A549 (cell line): ENCODE results near the gene GSAP. TPM values are rescaled to one million over a fixed set of nuclear protein-coding genes. Genes with fewer than 3 reads are reported as not detected.

Experiments used
- ATAC-seq, 2 experiments: fragments of 200-7000 bp in 1 of 2; fragments of >200 bp in 1 of 2; cut with Nextera tagmentation in 1 of 2; cut with Tn5 transposase in 1 of 2; 3 replicates each; pipeline versions ENCODE4 v1.8.0 to v1.9.1; 2018 to 2020; ENCODE audit warnings: mild to moderate bottlenecking in 1 of 2, moderate library complexity in 1 of 2
- CTCF ChIA-PET: fragments of 300-600 bp; sonication (Branson Sonifier 250); formaldehyde crosslinking; extraction: SDS; loops from one replicate; lab custom pipeline; 2021; ENCODE audit warnings: antibody characterized with exemption, inconsistent platforms; lab: Yijun Ruan, JAX
- POLR2A ChIA-PET: fragments of 350-600 bp; formaldehyde crosslinking; extraction: SDS; loops from one replicate; lab custom pipeline; 2021; ENCODE audit warnings: antibody characterized with exemption, inconsistent platforms; lab: Yijun Ruan, JAX
- DNase-seq, 2 experiments: peaks; one replicate each; pipeline versions ENCODE4 v3.0.0 to v3.0.0-alpha.2; 2011 to 2016; ENCODE audit warnings: low read depth in 1 of 2, low spot score in 1 of 2
- FAIRE-seq: peaks from 2 replicates; lab custom pipeline; 2011; peaks lifted over from hg19 to GRCh38; lab: Jason Lieb, UNC
- H3K27ac ChIP-seq, 2 experiments: fragments of >200 bp; sonication (Bioruptor Twin); formaldehyde crosslinking; 3 replicates each; pipeline ENCODE4 v1.5.1; 2016 to 2017
- H3K4me1 ChIP-seq: fragments of >200 bp; sonication (Bioruptor Twin); formaldehyde crosslinking; 3 replicates; pipeline ENCODE4 v1.6.1; 2016
- H3K4me2 ChIP-seq: fragments of >200 bp; sonication (Bioruptor Twin); formaldehyde crosslinking; 3 replicates; pipeline ENCODE4 v1.6.1; 2016
- H3K4me3 ChIP-seq: fragments of >200 bp; sonication (Bioruptor Twin); formaldehyde crosslinking; 3 replicates; pipeline ENCODE4 v1.5.1; 2016
- H3K9me3 ChIP-seq: fragments of >200 bp; sonication (Bioruptor Twin); formaldehyde crosslinking; 3 replicates; pipeline ENCODE4 v1.6.1; 2016
- ATOH8 ChIP-seq: fragments of 250-450 bp; sonication (Bioruptor Pico); IDR thresholded peaks from 2 replicates; pipeline ENCODE4 v1.5.0; 2020; ENCODE audit warnings: low read depth, mild to moderate bottlenecking, moderate library complexity
- CBX2 ChIP-seq: fragments of 200-600 bp; sonication (generic); IDR thresholded peaks from 2 replicates; pipeline ENCODE4 v1.6.1; 2016; ENCODE audit warnings: low read depth, mild to moderate bottlenecking, borderline replicate concordance
- CBX8 ChIP-seq: fragments of 200-600 bp; sonication (generic); IDR thresholded peaks from 2 replicates; pipeline ENCODE4 v1.6.1; 2016
- CHD4 ChIP-seq: fragments of 200-600 bp; sonication (generic); IDR thresholded peaks from 2 replicates; pipeline ENCODE4 v1.6.1; 2016; ENCODE audit warnings: antibody characterized with exemption, mild to moderate bottlenecking, borderline replicate concordance
- CTCF ChIP-seq: fragments of >200 bp; sonication (Bioruptor Twin); formaldehyde crosslinking; IDR thresholded peaks from 3 replicates; pipeline ENCODE4 v1.5.1; 2016
- E2F6 ChIP-seq: IDR thresholded peaks from 2 replicates; pipeline ENCODE4 v1.6.1; 2012; ENCODE audit warnings: low read depth, borderline replicate concordance
- EHMT2 ChIP-seq: fragments of 200-600 bp; sonication (generic); IDR thresholded peaks from 2 replicates; pipeline ENCODE4 v1.6.1; 2016; ENCODE audit warnings: antibody characterized with exemption, low read depth, mild to moderate bottlenecking, moderate library complexity
- ESRRA ChIP-seq: fragments of 150-350 bp; IDR thresholded peaks from 2 replicates; pipeline ENCODE4 v1.6.1; 2014; ENCODE audit warnings: mild to moderate bottlenecking, low read length, borderline replicate concordance
- FOSB ChIP-seq: fragments of 250-450 bp; sonication (Bioruptor Pico); IDR thresholded peaks from 2 replicates; pipeline ENCODE4 v1.5.0; 2020; ENCODE audit warnings: mild to moderate bottlenecking, moderate library complexity
- HEYL ChIP-seq: fragments of 250-450 bp; sonication (Bioruptor Pico); IDR thresholded peaks from 2 replicates; pipeline ENCODE4 v1.8.0; 2021; ENCODE audit warnings: mild to moderate bottlenecking, moderate library complexity
- KDM1A ChIP-seq: fragments of 200-600 bp; sonication (generic); IDR thresholded peaks from 2 replicates; pipeline ENCODE4 v1.6.1; 2016; ENCODE audit warnings: low read depth, mild to moderate bottlenecking
- KDM5A ChIP-seq: fragments of 200-600 bp; sonication (generic); IDR thresholded peaks from 2 replicates; pipeline ENCODE4 v1.6.1; 2016; ENCODE audit warnings: antibody characterized with exemption, mild to moderate bottlenecking
- MAFK ChIP-seq: fragments of 450-650 bp; IDR thresholded peaks from 2 replicates; pipeline ENCODE4 v1.6.1; 2014; ENCODE audit not compliant: partially characterized antibody
- MAX ChIP-seq: IDR thresholded peaks from 2 replicates; pipeline ENCODE4 v1.6.1; 2012
- NR3C1 ChIP-seq: fragments of >200 bp; sonication (Bioruptor Twin); formaldehyde crosslinking; IDR thresholded peaks from 3 replicates; pipeline ENCODE4 v1.6.1; 2017
- POLR2AphosphoS2 ChIP-seq: conservative IDR thresholded peaks from 2 replicates; pipeline ENCODE4 v1.6.1; 2012; ENCODE audit warnings: low read length, improper control_type of control experiment, inconsistent platforms
- RAD21 ChIP-seq, 2 experiments: fragments of >200 bp in 1 of 2; sonication (Bioruptor Twin) in 1 of 2; formaldehyde crosslinking in 1 of 2; IDR thresholded peaks in 1 of 2; conservative IDR thresholded peaks in 1 of 2; 2 replicates in 1 of 2; 3 replicates in 1 of 2; pipeline ENCODE4 v1.6.1; 2012 to 2018; ENCODE audit warnings: inconsistent platforms in 1 of 2
- RARB ChIP-seq: fragments of 250-450 bp; sonication (Bioruptor Pico); IDR thresholded peaks from 2 replicates; pipeline ENCODE4 v1.8.0; 2021; ENCODE audit warnings: mild to moderate bottlenecking, moderate library complexity
- RFX5 ChIP-seq: fragments of 450-650 bp; IDR thresholded peaks from 2 replicates; pipeline ENCODE4 v1.7.1; 2014; ENCODE audit warnings: antibody characterized with exemption, mild to moderate bottlenecking, moderate library complexity
- USF2 ChIP-seq: fragments of 450-650 bp; IDR thresholded peaks from 2 replicates; pipeline ENCODE4 v1.6.1; 2014; ENCODE audit warnings: antibody characterized with exemption
- ZC3H11A ChIP-seq: fragments of 450-650 bp; IDR thresholded peaks from 2 replicates; pipeline ENCODE4 v1.6.1; 2014; ENCODE audit warnings: antibody characterized with exemption, mild to moderate bottlenecking
- ZSCAN20 ChIP-seq: fragments of 250-450 bp; sonication (Bioruptor Pico); IDR thresholded peaks from 2 replicates; pipeline ENCODE4 v1.8.0; 2022; ENCODE audit warnings: mild to moderate bottlenecking, moderate library complexity
- WGBS: methylation state at CpG from one replicate; pipeline ENCODE4 v1.1.6; 2017; ENCODE audit errors: missing lambda C conversion rate; 5-methylcytosine and 5-hydroxymethylcytosine counted together
- polyA plus RNA-seq, 4 experiments: library from polyadenylated mRNA; depleted of rRNA in 3 of 4; stranded (reverse); fragments of >200 nt; fragmentation: RNase III in 1 of 4; extraction: RNeasy Plus Mini Kit Qiagen cat#74134 plus additional on column Dnase treatment in 1 of 4; gene quantifications; 2 replicates in 3 of 4; 3 replicates in 1 of 4; pipeline ENCODE4 v1.2.3, GENCODE V29; 2011 to 2017

The GSAP gene
- polyA plus RNA-seq, 2 of the 4 experiments (the other 2 are of a cell fraction), result 4.1 to 18.6 TPM

- POLR2A ChIA-PET, result no interaction called here
- Histone ChIP-seq H3K4me3 (no peak overlapping the region), H3K27ac (no peak overlapping the region), H3K4me2 (no peak overlapping the region), H3K9me3 (0 out of 3 replicates have a peak, but pooled peaks cover 8% of the 10 kb centered on the region), H3K4me1 (no peaks in the 10 kb centered on the region)
- no peak for TF ChIP-seq HEYL (CRISPR knock-in tag)
- no peak for TF ChIP-seq ZC3H11A
- TF ChIP-seq RAD21 (conservative IDR thresholded peaks at IDR 0.05 in 1 of 2, IDR thresholded peaks at IDR 0.05 in 1 of 2), result no peak
- CTCF ChIA-PET, result no interaction called here
- DNase-seq, result no peak
- WGBS, result 63% methylated on average over 4 of the region's 4 CpGs
- no peak for ATAC-seq
- FAIRE-seq, result no peak
Observed at GRCh38 chr7:77284005-77284404, 132.1 kb downstream of the GSAP start.

- ChIA-PET CTCF (interaction anchor here (1.6 kb wide), 1 partner anchor 49 kb away, joined by 3 read pairs; no protein-coding TSS in a partner anchor), POLR2A (no interaction called here)
- Histone ChIP-seq H3K4me3 (no peak overlapping the region), H3K27ac (no peak overlapping the region), H3K9me3 (0 out of 3 replicates have a peak, but pooled peaks cover 2% of the 10 kb centered on the region), H3K4me1 (no peaks in the 10 kb centered on the region), H3K4me2 (no peak overlapping the region)
- TF ChIP-seq ESRRA (no peak), NR3C1 (no peak), CBX8 (no peak), USF2 (no peak), ZSCAN20 (CRISPR knock-in tag) (no peak), MAFK (no peak), ATOH8 (CRISPR knock-in tag) (no peak), KDM5A (no peak), RFX5 (no peak), MAX (no peak), CTCF (no peak), RARB (CRISPR knock-in tag) (no peak), EHMT2 (no peak), KDM1A (no peak), CBX2 (no peak), FOSB (CRISPR knock-in tag) (no peak), CHD4 (no peak), ZC3H11A (no peak), E2F6 (no peak), POLR2AphosphoS2 (no peak)
- no peak for ATAC-seq
- DNase-seq, result no peak
- 55% methylated on average over 1 of the region's 1 CpG for WGBS
- FAIRE-seq, result no peak
Observed at GRCh38 chr7:77282897-77283296, 133.3 kb downstream of the GSAP start.
